HEK293 (cell line): ENCODE results near the gene NT5M.
A peak's percentile ranks its signal among the peaks of the same experiment; 100 is the strongest.

Experiments
- CTCF ChIA-PET: fragments of 350-600 bp; formaldehyde crosslinking; extraction: SDS; loops from one replicate; lab custom pipeline; 2021; ENCODE audit warnings: antibody characterized with exemption; lab: Yijun Ruan, JAX
- POLR2A ChIA-PET: fragments of 300-600 bp; formaldehyde crosslinking; extraction: SDS; loops from one replicate; lab custom pipeline; 2020; ENCODE audit warnings: antibody characterized with exemption, inconsistent platforms; lab: Yijun Ruan, JAX
- H3K27ac ChIP-seq: fragments of 200-500 bp; sonication (Bioruptor generic); 2 replicates; pipeline ENCODE4 v1.5.1; 2014; ENCODE audit warnings: low read depth, low read length, control low read depth, inconsistent platforms; ENCODE audit errors: extremely low read depth
- H3K36me3 ChIP-seq, 2 experiments: fragments of 200-500 bp in 1 of 2; sonication (Bioruptor generic) in 1 of 2; 1 replicate in 1 of 2; 2 replicates in 1 of 2; pipeline ENCODE4 v1.5.1; 2014 to 2017; ENCODE audit warnings: inconsistent platforms in 2 of 2, low read length in 2 of 2; ENCODE audit not compliant: control insufficient read depth in 2 of 2, insufficient read depth in 1 of 2
- H3K4me1 ChIP-seq: fragments of 200-500 bp; sonication (Bioruptor generic); 2 replicates; pipeline ENCODE4 v1.5.1; 2014; ENCODE audit warnings: mild to moderate bottlenecking, low read length, inconsistent platforms; ENCODE audit not compliant: control insufficient read depth, insufficient read depth
- H3K4me3 ChIP-seq: 2 replicates; pipeline ENCODE4 v1.5.1; 2011; ENCODE audit warnings: low read depth, mild to moderate bottlenecking, control low read depth, low read length, moderate library complexity
- H3K9me3 ChIP-seq: fragments of 200-500 bp; sonication (Bioruptor generic); 2 replicates; pipeline ENCODE4 v1.5.1; 2014; ENCODE audit warnings: low read depth, low read length, inconsistent platforms; ENCODE audit not compliant: control insufficient read depth, insufficient read depth
- BCL6B ChIP-seq: fragments of 450-650 bp; formaldehyde crosslinking; IDR thresholded peaks from 2 replicates; pipeline ENCODE4 v1.5.1; 2017; ENCODE audit warnings: missing biosample characterization, missing genetic modification characterization
- ELK4 ChIP-seq: IDR thresholded peaks from 2 replicates; pipeline ENCODE4 v1.6.1; 2011; ENCODE audit warnings: mild to moderate bottlenecking, low read depth, low read length, borderline replicate concordance
- HOXA7 ChIP-seq: sonication (generic); formaldehyde crosslinking; IDR thresholded peaks from 2 replicates; pipeline ENCODE4 v1.8.1; 2022; ENCODE audit warnings: missing genetic modification reagents, borderline replicate concordance
- ZBTB7A ChIP-seq: fragments of 450-650 bp; formaldehyde crosslinking; IDR thresholded peaks from 2 replicates; pipeline ENCODE4 v1.5.1; 2016; ENCODE audit warnings: low read depth, missing biosample characterization, missing genetic modification characterization
- ZNF121 ChIP-seq: fragments of 450-650 bp; formaldehyde crosslinking; IDR thresholded peaks from 2 replicates; pipeline ENCODE4 v1.5.1; 2016; ENCODE audit warnings: missing biosample characterization, missing genetic modification characterization
- ZNF24 ChIP-seq: fragments of 450-650 bp; formaldehyde crosslinking; IDR thresholded peaks from 2 replicates; pipeline ENCODE4 v1.5.1; 2016; ENCODE audit warnings: missing biosample characterization, missing genetic modification characterization
- ZNF26 ChIP-seq: fragments of 450-650 bp; formaldehyde crosslinking; IDR thresholded peaks from 2 replicates; pipeline ENCODE4 v1.5.1; 2016; ENCODE audit warnings: missing biosample characterization, missing genetic modification characterization
- ZNF394 ChIP-seq: fragments of 450-650 bp; formaldehyde crosslinking; IDR thresholded peaks from 2 replicates; pipeline ENCODE4 v1.5.1; 2016; ENCODE audit warnings: missing biosample characterization, missing genetic modification characterization, mild to moderate bottlenecking, moderate library complexity, borderline replicate concordance
- ZNF513 ChIP-seq: fragments of 450-650 bp; IDR thresholded peaks from 2 replicates; pipeline ENCODE4 v1.5.1; 2018; ENCODE audit warnings: missing biosample characterization, missing genetic modification characterization
- ZNF639 ChIP-seq: fragments of 450-650 bp; formaldehyde crosslinking; IDR thresholded peaks from 2 replicates; pipeline ENCODE4 v1.5.1; 2016; ENCODE audit warnings: missing biosample characterization, missing genetic modification characterization
- ZNF658 ChIP-seq: fragments of 450-650 bp; formaldehyde crosslinking; IDR thresholded peaks from 2 replicates; pipeline ENCODE4; 2016; ENCODE audit warnings: missing biosample characterization, missing genetic modification characterization
- ZNF670 ChIP-seq: fragments of 450-650 bp; formaldehyde crosslinking; IDR thresholded peaks from 2 replicates; pipeline ENCODE4 v1.5.1; 2016; ENCODE audit warnings: missing biosample characterization, missing genetic modification characterization, low read depth
- TF ChIP-seq, protein P1 (sequence below): fragments of 450-650 bp; formaldehyde crosslinking; IDR thresholded peaks from 2 replicates; pipeline ENCODE4 v1.5.1; 2016; ENCODE audit warnings: missing biosample characterization, missing genetic modification characterization
- TF ChIP-seq, protein P2 (sequence below): fragments of 450-650 bp; formaldehyde crosslinking; IDR thresholded peaks from 2 replicates; pipeline ENCODE4 v1.5.1; 2016; ENCODE audit warnings: missing biosample characterization, missing genetic modification characterization

Gene NT5M

DNA sequence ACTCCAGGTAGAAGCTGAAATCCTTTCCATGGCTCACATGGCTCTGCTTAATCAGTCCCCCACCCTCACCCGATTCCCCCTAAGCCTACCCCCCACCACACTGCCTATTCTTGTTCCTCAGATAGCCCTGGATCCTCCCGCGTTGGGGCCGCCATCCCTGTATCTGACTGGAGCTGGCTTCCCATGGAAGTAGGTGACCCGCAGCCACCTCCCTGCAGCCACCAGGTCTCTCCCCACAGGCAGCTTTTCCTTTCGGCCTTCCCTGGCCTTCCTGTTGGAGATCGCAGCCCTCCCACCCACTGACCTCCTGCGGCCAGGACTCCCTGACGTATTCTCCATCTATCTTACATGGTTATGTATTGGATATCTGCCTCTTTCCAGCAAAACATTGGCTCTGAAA is 91.3 kb downstream of the NT5M start:
- POLR2A ChIA-PET = no interaction called here
- Histone ChIP-seq H3K36me3 (no peaks in the 10 kb centered on the region), H3K27ac (no peak overlapping the region), H3K9me3 (no peaks in the 10 kb centered on the region), H3K4me1 (no peaks in the 10 kb centered on the region), H3K4me3 (no peak overlapping the region)
- TF ChIP-seq HOXA7 = no peak
- CTCF ChIA-PET = interaction anchor here (1.5 kb wide), 1 partner anchor 175 kb away, joined by 6 read pairs; no protein-coding TSS in a partner anchor

GRCh38 chr17:17395246-17395802 is 92.2 kb downstream of the NT5M start:
- CTCF ChIA-PET = no interaction called here
- TF ChIP-seq ZNF121 (tag by site-specific recombination) = 0 out of 2 replicates have a peak, but pooled peaks have one; percentile 20
- TF ChIP-seq ZBTB7A (tag by site-specific recombination) = no peak
- no peak for TF ChIP-seq ZNF394
- no peak for TF ChIP-seq ZNF26
- TF ChIP-seq ZNF639 (tag by site-specific recombination) = no peak
- no peak for TF ChIP-seq ELK4
- TF ChIP-seq, protein P1, sequence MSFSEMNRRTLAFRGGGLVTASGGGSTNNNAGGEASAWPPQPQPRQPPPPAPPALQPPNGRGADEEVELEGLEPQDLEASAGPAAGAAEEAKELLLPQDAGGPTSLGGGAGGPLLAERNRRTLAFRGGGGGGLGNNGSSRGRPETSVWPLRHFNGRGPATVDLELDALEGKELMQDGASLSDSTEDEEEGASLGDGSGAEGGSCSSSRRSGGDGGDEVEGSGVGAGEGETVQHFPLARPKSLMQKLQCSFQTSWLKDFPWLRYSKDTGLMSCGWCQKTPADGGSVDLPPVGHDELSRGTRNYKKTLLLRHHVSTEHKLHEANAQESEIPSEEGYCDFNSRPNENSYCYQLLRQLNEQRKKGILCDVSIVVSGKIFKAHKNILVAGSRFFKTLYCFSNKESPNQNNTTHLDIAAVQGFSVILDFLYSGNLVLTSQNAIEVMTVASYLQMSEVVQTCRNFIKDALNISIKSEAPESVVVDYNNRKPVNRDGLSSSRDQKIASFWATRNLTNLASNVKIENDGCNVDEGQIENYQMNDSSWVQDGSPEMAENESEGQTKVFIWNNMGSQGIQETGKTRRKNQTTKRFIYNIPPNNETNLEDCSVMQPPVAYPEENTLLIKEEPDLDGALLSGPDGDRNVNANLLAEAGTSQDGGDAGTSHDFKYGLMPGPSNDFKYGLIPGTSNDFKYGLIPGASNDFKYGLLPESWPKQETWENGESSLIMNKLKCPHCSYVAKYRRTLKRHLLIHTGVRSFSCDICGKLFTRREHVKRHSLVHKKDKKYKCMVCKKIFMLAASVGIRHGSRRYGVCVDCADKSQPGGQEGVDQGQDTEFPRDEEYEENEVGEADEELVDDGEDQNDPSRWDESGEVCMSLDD (tag by site-specific recombination) = no peak
- TF ChIP-seq ZNF658 (tag by site-specific recombination) = no peak
- POLR2A ChIA-PET = no interaction called here

GRCh38 chr17:17395885-17396284 is 92.7 kb downstream of the NT5M start:
- Histone ChIP-seq H3K36me3 (no peaks in the 10 kb centered on the region), H3K27ac (no peak overlapping the region), H3K4me3 (no peak overlapping the region), H3K9me3 (no peaks in the 10 kb centered on the region), H3K4me1 (no peaks in the 10 kb centered on the region)
- CTCF ChIA-PET = interaction anchor here (0.5 kb wide), 1 partner anchor 217 kb away, joined by 3 read pairs; no protein-coding TSS in a partner anchor
- TF ChIP-seq ZNF513 (tag by site-specific recombination) (no peak), ZNF24 (tag by site-specific recombination) (no peak), BCL6B (tag by site-specific recombination) (no peak), ZNF670 (no peak)
- TF ChIP-seq, protein P2, sequence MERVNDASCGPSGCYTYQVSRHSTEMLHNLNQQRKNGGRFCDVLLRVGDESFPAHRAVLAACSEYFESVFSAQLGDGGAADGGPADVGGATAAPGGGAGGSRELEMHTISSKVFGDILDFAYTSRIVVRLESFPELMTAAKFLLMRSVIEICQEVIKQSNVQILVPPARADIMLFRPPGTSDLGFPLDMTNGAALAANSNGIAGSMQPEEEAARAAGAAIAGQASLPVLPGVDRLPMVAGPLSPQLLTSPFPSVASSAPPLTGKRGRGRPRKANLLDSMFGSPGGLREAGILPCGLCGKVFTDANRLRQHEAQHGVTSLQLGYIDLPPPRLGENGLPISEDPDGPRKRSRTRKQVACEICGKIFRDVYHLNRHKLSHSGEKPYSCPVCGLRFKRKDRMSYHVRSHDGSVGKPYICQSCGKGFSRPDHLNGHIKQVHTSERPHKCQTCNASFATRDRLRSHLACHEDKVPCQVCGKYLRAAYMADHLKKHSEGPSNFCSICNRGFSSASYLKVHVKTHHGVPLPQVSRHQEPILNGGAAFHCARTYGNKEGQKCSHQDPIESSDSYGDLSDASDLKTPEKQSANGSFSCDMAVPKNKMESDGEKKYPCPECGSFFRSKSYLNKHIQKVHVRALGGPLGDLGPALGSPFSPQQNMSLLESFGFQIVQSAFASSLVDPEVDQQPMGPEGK = no peak
- POLR2A ChIA-PET = no interaction called here

More at GRCh38 chr17:17395246-17395802, 92.2 kb downstream of the NT5M start:
- Histone ChIP-seq H3K27ac (no peak overlapping the region), H3K4me1 (no peaks in the 10 kb centered on the region), H3K9me3 (no peaks in the 10 kb centered on the region), H3K36me3 (no peaks in the 10 kb centered on the region), H3K4me3 (no peak overlapping the region)
